A549 (cell line): ENCODE measurements around the gene NUDT6.

Experiments used
- CTCF ChIP-seq: fragments of >200 bp; sonication (Bioruptor Twin); formaldehyde crosslinking; IDR thresholded peaks from 3 replicates; pipeline ENCODE4 v1.5.1; 2016
- ESRRA ChIP-seq: fragments of 150-350 bp; IDR thresholded peaks from 2 replicates; pipeline ENCODE4 v1.6.1; 2014; ENCODE audit warnings: mild to moderate bottlenecking, low read length, borderline replicate concordance
- KDM5A ChIP-seq: fragments of 200-600 bp; sonication (generic); IDR thresholded peaks from 2 replicates; pipeline ENCODE4 v1.6.1; 2016; ENCODE audit warnings: antibody characterized with exemption, mild to moderate bottlenecking
- RAD21 ChIP-seq, 2 experiments: fragments of >200 bp in 1 of 2; sonication (Bioruptor Twin) in 1 of 2; formaldehyde crosslinking in 1 of 2; IDR thresholded peaks in 1 of 2; conservative IDR thresholded peaks in 1 of 2; 2 replicates in 1 of 2; 3 replicates in 1 of 2; pipeline ENCODE4 v1.6.1; 2012 to 2018; ENCODE audit warnings: inconsistent platforms in 1 of 2
- RCOR1 ChIP-seq: fragments of 150-350 bp; IDR thresholded peaks from 2 replicates; pipeline ENCODE4 v1.6.1; 2014; ENCODE audit warnings: antibody characterized with exemption, low read length, low read depth

- TF ChIP-seq RAD21 (conservative IDR thresholded peaks at IDR 0.05 in 1 of 2, IDR thresholded peaks at IDR 0.05 in 1 of 2) (no peak), CTCF (no peak), ESRRA (no peak), KDM5A (no peak), RCOR1 (no peak)
Measured at GRCh38 chr4:122906859-122907305, 15.5 kb downstream of the NUDT6 start.
